CD4-positive, alpha-beta memory T cell (primary cell): ENCODE data around the gene ELAC1. TPM values are rescaled to one million over a fixed set of nuclear protein-coding genes. Genes with fewer than 3 reads are reported as not detected.
"Not testable (repeated sequence)": the region's sequence is repeated elsewhere in the genome, so short reads cannot be mapped to it uniquely, and the experiment has no call there.

ENCODE experiments used
- CTCF ChIA-PET: fragments of 350-600 bp; sonication (Branson Sonifier 250); formaldehyde crosslinking; loops from one replicate; lab custom pipeline; 2021; ENCODE audit warnings: inconsistent platforms; ENCODE audit not compliant: partially characterized antibody; lab: Charles Lee
- POLR2A ChIA-PET: fragments of 350-600 bp; sonication (Branson Sonifier 250); formaldehyde crosslinking; loops from one replicate; lab custom pipeline; 2021; ENCODE audit not compliant: partially characterized antibody; lab: Charles Lee
- DNase-seq, 5 donors: peaks; one replicate each; pipeline versions ENCODE4 v3.0.0 to v3.0.0-alpha.2; 2020 to 2022; ENCODE audit warnings: mixed read lengths in 1 of 5
- H3K27ac ChIP-seq: one replicate; pipeline ENCODE4 v1.7.0; 2013; ENCODE audit warnings: low read depth, low read length
- H3K27me3 ChIP-seq: 2 replicates; pipeline ENCODE4 v1.7.0; 2013; ENCODE audit warnings: mild to moderate bottlenecking, low read length, moderate library complexity; ENCODE audit not compliant: insufficient read depth
- H3K36me3 ChIP-seq: 2 replicates; pipeline ENCODE4 v1.7.0; 2013; ENCODE audit warnings: mild to moderate bottlenecking, low read length, moderate library complexity; ENCODE audit not compliant: insufficient read depth
- H3K4me1 ChIP-seq: 2 replicates; pipeline ENCODE4 v1.7.0; 2013; ENCODE audit warnings: mild to moderate bottlenecking, low read length, moderate library complexity; ENCODE audit not compliant: insufficient read depth
- H3K4me3 ChIP-seq, 2 donors: one replicate each; pipeline ENCODE4 v1.7.0; 2013; ENCODE audit warnings: low read length in 2 of 2, mild to moderate bottlenecking in 1 of 2
- H3K9me3 ChIP-seq, 2 donors: one replicate each; pipeline ENCODE4 v1.7.0; 2013; ENCODE audit warnings: low read length in 2 of 2, control low read depth in 1 of 2; ENCODE audit not compliant: control insufficient read depth in 1 of 2
- H3K27ac Mint-ChIP-seq, 7 donors: one replicate each; pipeline ENCODE4 v1.8.0; 2020 to 2021; ENCODE audit warnings: mixed read lengths in 7 of 7, mild to moderate bottlenecking in 6 of 7, inconsistent platforms in 3 of 7, moderate library complexity in 3 of 7
- H3K27me3 Mint-ChIP-seq, 2 donors: one replicate each; pipeline ENCODE4 v1.8.0; 2020 to 2021; ENCODE audit warnings: mixed read lengths in 2 of 2
- H3K36me3 Mint-ChIP-seq, 2 donors: one replicate each; pipeline ENCODE4 v1.8.0; 2020 to 2021; ENCODE audit warnings: mixed read lengths in 2 of 2, inconsistent platforms in 1 of 2, mild to moderate bottlenecking in 1 of 2
- H3K4me1 Mint-ChIP-seq, 4 donors: one replicate each; pipeline ENCODE4 v1.8.0; 2020 to 2021; ENCODE audit warnings: mixed read lengths in 4 of 4, mild to moderate bottlenecking in 1 of 4
- H3K4me3 Mint-ChIP-seq, 8 donors: one replicate each; pipeline ENCODE4 v1.8.0; 2020 to 2021; ENCODE audit warnings: mixed read lengths in 8 of 8, mild to moderate bottlenecking in 7 of 8, moderate library complexity in 6 of 8, inconsistent platforms in 3 of 8
- H3K9me3 Mint-ChIP-seq, 8 donors: one replicate each; pipeline ENCODE4 v1.8.0; 2020 to 2021; ENCODE audit warnings: mixed read lengths in 8 of 8, mild to moderate bottlenecking in 5 of 8, inconsistent platforms in 3 of 8, moderate library complexity in 1 of 8
- intact Hi-C: fragments of 100-400 bp; cut with micrococcal nuclease; formaldehyde crosslinking; loops from one replicate; pipeline ENCODE4 v1.15.1; 2023
- polyA plus RNA-seq, 2 donors: library from polyadenylated mRNA; unstranded; fragments of 300-500 nt; fragmentation: Illumina TruSeq; gene quantifications; one replicate each; pipeline ENCODE4 v1.2.3, GENCODE V29; 2021
- total RNA-seq, 2 experiments: library from RNA; stranded (reverse); gene quantifications; one replicate each; pipeline ENCODE4 v1.2.3, GENCODE V29; 2021

The ELAC1 gene
- total and polyA plus RNA-seq, 4 experiments from 2014 or later, result 11.6 to 18.5 (median 13.5) TPM

DNA sequence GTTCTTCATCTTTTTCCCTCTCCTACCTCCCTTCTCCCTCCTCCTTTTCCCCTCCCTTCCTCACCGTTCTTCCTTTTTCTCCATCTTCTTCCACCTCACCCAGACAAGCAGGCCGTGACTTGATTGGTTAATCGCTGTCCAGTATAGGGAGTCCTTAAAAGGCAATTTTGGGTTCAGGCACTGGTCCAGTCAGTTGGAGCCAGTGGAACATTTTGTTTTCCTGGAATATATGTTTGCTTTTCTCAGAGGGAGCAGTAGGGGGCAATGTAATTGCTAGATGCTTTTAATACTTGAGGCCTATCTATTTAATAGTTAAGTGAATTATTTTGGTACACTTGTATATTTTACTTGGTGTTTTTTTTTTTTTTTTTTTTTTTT, 15.0 kb downstream of the ELAC1 start:
- Mint-ChIP-seq H3K9me3 (peaks cover 0 to 4% (median under 1%) of the 10 kb centered on the region in 8 donors), H3K36me3 (peaks cover 55 to 58% of the 10 kb centered on the region in 2 donors), H3K27ac (no peak overlapping the region), H3K4me1 (peaks cover 5 to 14% (median 12%) of the 10 kb centered on the region in 4 donors), H3K4me3 (no peak overlapping the region), H3K27me3 (no peaks in the 10 kb centered on the region)
- Histone ChIP-seq H3K36me3 (no peaks in the 10 kb centered on the region), H3K9me3 (no peaks in the 10 kb centered on the region), H3K4me3 (no peak overlapping the region), H3K4me1 (no peaks in the 10 kb centered on the region), H3K27ac (no peak overlapping the region), H3K27me3 (no peaks in the 10 kb centered on the region)
- intact Hi-C loops, result no loop called here
- ChIA-PET CTCF (interaction anchor here (0.7 kb wide), 2 partner anchors 60 to 139 kb away, joined by 3 read pairs; no protein-coding TSS in a partner anchor), POLR2A (no interaction called here)
- no peak for DNase-seq

DNA sequence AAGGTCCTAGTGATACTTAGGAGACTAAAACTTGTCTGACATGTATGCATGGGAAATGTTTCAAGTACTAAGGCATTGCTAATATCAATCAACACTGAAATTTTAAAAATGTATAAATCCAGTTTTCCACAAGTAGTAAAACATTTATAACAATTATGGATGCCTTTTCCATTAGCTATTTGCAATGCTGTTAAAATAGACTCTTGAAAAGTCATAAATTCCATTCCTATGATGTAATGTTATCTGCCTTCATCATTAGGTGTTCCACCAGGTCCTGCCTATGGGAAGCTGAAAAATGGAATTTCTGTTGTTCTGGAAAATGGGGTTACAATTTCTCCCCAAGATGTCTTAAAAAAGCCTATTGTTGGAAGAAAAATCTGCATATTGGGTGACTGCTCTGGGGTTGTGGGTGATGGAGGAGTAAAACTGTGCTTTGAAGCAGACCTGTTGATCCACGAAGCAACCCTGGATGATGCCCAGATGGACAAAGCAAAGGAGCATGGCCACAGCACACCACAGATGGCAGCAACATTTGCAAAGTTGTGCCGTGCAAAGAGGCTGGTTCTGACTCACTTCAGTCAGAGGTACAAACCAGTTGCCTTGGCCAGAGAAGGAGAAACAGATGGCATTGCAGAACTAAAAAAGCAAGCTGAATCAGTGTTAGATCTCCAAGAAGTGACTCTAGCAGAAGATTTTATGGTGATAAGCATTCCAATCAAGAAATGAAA, 18.7 kb downstream of the ELAC1 start:
- H3K4me1 ChIP-seq, result no peaks in the 10 kb centered on the region
- DNase-seq, result no peak
- H3K36me3 ChIP-seq, result no peaks in the 10 kb centered on the region
- no peak overlapping the region for H3K27ac ChIP-seq
- H3K27me3 Mint-ChIP-seq, result no peaks in the 10 kb centered on the region
- no peaks in the 10 kb centered on the region for H3K9me3 Mint-ChIP-seq
- CTCF ChIA-PET, result no interaction called here
- no peak overlapping the region for H3K4me3 Mint-ChIP-seq
- no peaks in the 10 kb centered on the region for H3K9me3 ChIP-seq
- intact Hi-C loops, result no loop called here
- no peak overlapping the region for H3K27ac Mint-ChIP-seq
- no peak overlapping the region for H3K4me3 ChIP-seq
- H3K27me3 ChIP-seq, result no peaks in the 10 kb centered on the region
- POLR2A ChIA-PET, result no interaction called here
- H3K4me1 Mint-ChIP-seq, result peaks cover 0 to 6% (median 5%) of the 10 kb centered on the region in 4 donors
- peaks cover 38 to 39% of the 10 kb centered on the region in 2 donors for H3K36me3 Mint-ChIP-seq

DNA sequence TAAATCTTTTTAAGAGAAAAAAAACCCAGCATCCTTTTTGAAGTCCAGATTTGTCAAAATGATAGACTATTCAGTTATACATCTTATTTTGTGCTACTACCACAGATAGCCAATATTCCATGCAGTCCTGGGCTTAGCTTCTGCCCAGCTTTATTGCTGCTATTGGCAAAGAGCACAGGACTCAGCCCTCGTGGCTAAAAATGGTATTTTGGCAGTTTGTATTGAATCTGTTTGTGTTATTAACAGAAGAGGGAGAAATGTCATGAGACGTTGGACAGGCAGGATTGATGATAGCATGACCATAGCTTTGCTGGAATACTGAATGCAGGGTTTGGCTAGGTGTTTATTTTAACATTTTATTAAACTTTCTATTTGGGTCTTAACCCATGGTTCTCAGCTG, 19.4 kb downstream of the ELAC1 start:
- intact Hi-C loops, result no loop called here
- Histone ChIP-seq H3K4me1 (no peaks in the 10 kb centered on the region), H3K27me3 (no peaks in the 10 kb centered on the region), H3K4me3 (no peak overlapping the region), H3K27ac (no peak overlapping the region), H3K9me3 (no peaks in the 10 kb centered on the region), H3K36me3 (no peaks in the 10 kb centered on the region)
- no peaks in the 10 kb centered on the region for H3K9me3 Mint-ChIP-seq
- CTCF ChIA-PET, result no interaction called here
- H3K4me1 Mint-ChIP-seq, result peaks cover 0 to 5% (median 4%) of the 10 kb centered on the region in 4 donors
- DNase-seq, result no peak
- POLR2A ChIA-PET, result no interaction called here
- H3K36me3 Mint-ChIP-seq, result peaks cover 38 to 40% of the 10 kb centered on the region in 2 donors
- H3K27me3 Mint-ChIP-seq, result no peaks in the 10 kb centered on the region
- no peak overlapping the region for H3K4me3 Mint-ChIP-seq
- H3K27ac Mint-ChIP-seq, result no peak overlapping the region

DNA sequence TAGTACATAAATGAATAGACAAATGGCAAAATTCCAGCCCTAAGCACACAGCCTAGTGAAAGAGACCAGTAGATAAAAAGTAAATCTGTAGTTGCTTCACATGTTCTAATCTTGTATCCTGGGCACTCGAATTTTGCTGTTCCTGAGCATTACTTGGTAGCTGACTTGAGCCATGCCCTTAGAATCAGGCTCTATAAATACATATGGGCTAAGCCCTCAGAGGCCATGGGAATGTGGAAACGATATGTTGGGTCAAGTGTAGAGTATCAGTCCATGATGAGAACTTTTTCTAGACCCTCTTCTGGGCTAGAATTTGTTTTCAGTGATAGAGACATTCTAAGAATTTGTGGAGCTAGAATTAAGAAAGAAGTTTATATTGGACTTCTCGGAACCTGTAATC, 21.9 kb downstream of the ELAC1 start:
- intact Hi-C loops, result no loop called here
- H3K9me3 Mint-ChIP-seq, result no peaks in the 10 kb centered on the region
- POLR2A ChIA-PET, result no interaction called here
- no peak for DNase-seq
- H3K27me3 Mint-ChIP-seq, result no peaks in the 10 kb centered on the region
- no peak overlapping the region for H3K4me3 Mint-ChIP-seq
- H3K36me3 Mint-ChIP-seq, result peaks cover 25 to 32% of the 10 kb centered on the region in 2 donors
- peaks cover 0 to 3% (median 0%) of the 10 kb centered on the region in 4 donors for H3K4me1 Mint-ChIP-seq
- H3K27ac ChIP-seq, result no peak overlapping the region
- no peaks in the 10 kb centered on the region for H3K27me3 ChIP-seq
- H3K4me3 ChIP-seq, result no peak overlapping the region
- CTCF ChIA-PET, result no interaction called here
- no peak overlapping the region for H3K27ac Mint-ChIP-seq
- no peaks in the 10 kb centered on the region for H3K36me3 ChIP-seq
- H3K4me1 ChIP-seq, result no peaks in the 10 kb centered on the region
- no peaks in the 10 kb centered on the region for H3K9me3 ChIP-seq

DNA sequence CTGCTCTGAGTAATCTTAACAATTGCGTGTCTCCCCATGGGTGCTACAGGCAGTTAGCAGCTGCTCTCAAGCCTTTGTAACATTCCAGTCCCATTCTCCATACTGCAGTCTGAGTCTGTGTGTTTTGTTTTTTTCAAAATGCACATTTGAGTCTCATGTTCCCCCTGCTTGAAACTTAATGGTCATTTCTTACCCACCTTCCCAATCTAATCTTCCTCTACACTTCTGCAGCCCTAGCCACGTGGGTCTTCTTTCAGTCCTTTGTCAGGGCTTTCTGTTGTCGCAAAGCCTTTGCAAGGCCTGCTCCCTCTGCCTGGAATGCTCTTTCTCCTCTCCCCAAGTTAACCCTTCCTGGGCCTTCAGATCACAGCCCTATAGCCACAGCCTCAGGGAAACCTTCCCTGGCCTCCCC, 24.5 kb downstream of the ELAC1 start:
- Mint-ChIP-seq H3K4me3 (no peak overlapping the region), H3K27ac (no peak overlapping the region), H3K9me3 (peaks cover 0 to 2% (median 0%) of the 10 kb centered on the region in 8 donors), H3K27me3 (no peaks in the 10 kb centered on the region), H3K36me3 (peaks cover 9 to 14% of the 10 kb centered on the region in 2 donors), H3K4me1 (no peaks in the 10 kb centered on the region)
- intact Hi-C loops, result no loop called here
- H3K27me3 ChIP-seq, result no peaks in the 10 kb centered on the region
- no peak for DNase-seq
- ChIA-PET POLR2A (no interaction called here), CTCF (no interaction called here)
- H3K4me1 ChIP-seq, result no peaks in the 10 kb centered on the region
- no peaks in the 10 kb centered on the region for H3K9me3 ChIP-seq
- no peak overlapping the region for H3K27ac ChIP-seq
- H3K4me3 ChIP-seq, result no peak overlapping the region
- H3K36me3 ChIP-seq, result no peaks in the 10 kb centered on the region

DNA sequence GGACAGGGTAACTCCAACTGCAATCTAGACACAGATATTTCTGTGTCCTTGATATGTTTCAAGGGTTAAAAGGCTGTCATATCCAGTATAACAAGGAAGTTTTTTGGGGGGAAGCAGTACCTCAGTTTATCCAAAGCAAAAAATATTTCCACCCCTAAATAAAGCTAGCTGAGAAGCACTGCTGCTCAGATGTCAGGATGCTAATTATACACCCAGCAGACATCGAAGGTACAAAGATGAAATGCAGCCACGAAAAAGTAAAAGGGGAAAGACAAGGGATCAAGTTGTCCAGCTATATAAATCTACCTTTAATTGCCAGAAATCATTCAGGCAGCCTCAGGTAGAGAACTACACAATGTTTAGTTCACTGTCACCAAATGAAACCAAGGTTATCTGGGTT, 26.2 kb downstream of the ELAC1 start:
- H3K36me3 ChIP-seq, result no peaks in the 10 kb centered on the region
- H3K27ac Mint-ChIP-seq, result no peak overlapping the region
- no peak overlapping the region for H3K27ac ChIP-seq
- no peaks in the 10 kb centered on the region for H3K27me3 ChIP-seq
- H3K36me3 Mint-ChIP-seq, result peaks cover 0 to 6% of the 10 kb centered on the region in 2 donors
- POLR2A ChIA-PET, result no interaction called here
- H3K27me3 Mint-ChIP-seq, result no peaks in the 10 kb centered on the region
- peaks cover 0 to 2% (median 0%) of the 10 kb centered on the region in 8 donors for H3K9me3 Mint-ChIP-seq
- H3K4me1 ChIP-seq, result no peaks in the 10 kb centered on the region
- CTCF ChIA-PET, result no interaction called here
- no peak overlapping the region for H3K4me3 Mint-ChIP-seq
- H3K9me3 ChIP-seq, result no peaks in the 10 kb centered on the region
- intact Hi-C loops, result no loop called here
- no peaks in the 10 kb centered on the region for H3K4me1 Mint-ChIP-seq
- no peak overlapping the region for H3K4me3 ChIP-seq
- DNase-seq, result no peak

DNA sequence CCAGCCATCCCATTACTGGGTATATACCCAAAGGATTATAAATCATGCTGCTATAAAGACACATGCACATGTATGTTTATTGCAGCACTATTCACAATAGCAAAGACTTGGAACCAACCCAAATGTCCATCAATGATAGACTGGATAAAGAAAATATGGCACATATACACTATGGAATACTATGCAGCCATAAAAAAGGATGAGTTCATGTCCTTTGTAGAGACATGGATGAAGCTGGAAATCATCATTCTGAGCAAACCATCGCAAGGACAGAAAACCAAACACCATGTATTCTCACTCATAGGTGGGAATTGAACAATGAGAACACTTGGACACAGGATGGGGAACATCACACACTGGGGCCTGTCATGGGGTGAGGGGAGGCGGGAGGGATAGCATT, 35.3 kb downstream of the ELAC1 start:
- H3K36me3 ChIP-seq, POLR2A ChIA-PET, H3K4me1 ChIP-seq, H3K4me3 Mint-ChIP-seq, H3K27me3 Mint-ChIP-seq, CTCF ChIA-PET, H3K27me3 ChIP-seq, H3K4me3 ChIP-seq, H3K9me3 Mint-ChIP-seq, DNase-seq, H3K27ac ChIP-seq, intact Hi-C loops, H3K4me1 Mint-ChIP-seq, H3K9me3 ChIP-seq: not testable (repeated sequence)
- Mint-ChIP-seq H3K36me3 (peaks cover 5 to 17% of the 10 kb centered on the region in 2 donors), H3K27ac (peak overlapping the region in 1 of 7 donors; percentile 24)
